Vagina (tissue), 2 donors: ENCODE data around the gene LRRFIP2.
"Not testable (repeated sequence)": the region's sequence is repeated elsewhere in the genome, so short reads cannot be mapped to it uniquely, and the experiment has no call there.

Experiments
- CTCF ChIP-seq, 3 experiments: fragments of 450-650 bp in 2 of 3; fragments of 200-600 bp in 1 of 3; sonication (generic) in 1 of 3; IDR thresholded peaks; one replicate each; pipeline ENCODE4 v1.5.1; 2017 to 2019; ENCODE audit warnings: antibody characterized with exemption in 3 of 3, mild to moderate bottlenecking in 2 of 3, moderate library complexity in 2 of 3
- POLR2A ChIP-seq, 2 donors: fragments of 450-650 bp; IDR thresholded peaks; one replicate each; pipeline ENCODE4 v1.6.1; 2017; ENCODE audit warnings: antibody characterized with exemption in 2 of 2, mild to moderate bottlenecking in 2 of 2, moderate library complexity in 2 of 2
- POLR2AphosphoS5 ChIP-seq, 2 donors: sonication (generic); formaldehyde crosslinking; IDR thresholded peaks; one replicate each; pipeline ENCODE4 v1.9.0; 2017; ENCODE audit warnings: antibody characterized with exemption in 2 of 2, mild to moderate bottlenecking in 2 of 2, low read depth in 1 of 2; ENCODE audit not compliant: insufficient read depth in 1 of 2

DNA sequence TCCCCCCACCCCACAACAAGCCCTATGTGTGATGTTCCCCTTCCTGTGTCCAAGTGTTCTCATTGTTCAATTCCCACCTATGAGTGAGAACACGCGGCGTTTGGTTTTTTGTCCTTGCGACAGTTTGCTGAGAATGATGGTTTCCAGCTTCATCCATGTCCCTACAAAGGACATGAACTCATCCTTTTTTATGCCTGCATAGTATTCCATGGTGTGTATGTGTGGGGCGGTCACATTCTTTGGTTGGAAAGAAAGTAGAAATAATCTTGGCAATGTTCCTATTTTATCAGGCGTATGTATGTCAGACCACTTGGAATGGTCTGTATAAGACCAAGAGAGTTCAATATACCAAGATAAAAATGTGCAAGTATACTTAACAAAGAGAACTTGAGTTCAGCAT lies 52.3 kb downstream of the LRRFIP2 start:
- not testable (repeated sequence) for TF ChIP-seq CTCF (IDR thresholded peaks at IDR 0.05); POLR2AphosphoS5 (IDR thresholded peaks at IDR 0.05; ENCODE audit: insufficient read depth in 1 of 2, low read depth in 1 of 2); POLR2A (IDR thresholded peaks at IDR 0.05)
